GM21825 (cell line): ENCODE results near the gene NGB.

ENCODE experiments used
- ATAC-seq: cut with Tn5 transposase; IDR thresholded peaks from one replicate; pipeline ENCODE4 v1.9.1; 2021; ENCODE audit warnings: mild to moderate bottlenecking, moderate library complexity; ENCODE audit not compliant: unreplicated experiment

The NGB gene

GRCh38 chr14:77265561-77266335 lies 5.3 kb downstream of the NGB start:
- ATAC-seq = no peak

DNA sequence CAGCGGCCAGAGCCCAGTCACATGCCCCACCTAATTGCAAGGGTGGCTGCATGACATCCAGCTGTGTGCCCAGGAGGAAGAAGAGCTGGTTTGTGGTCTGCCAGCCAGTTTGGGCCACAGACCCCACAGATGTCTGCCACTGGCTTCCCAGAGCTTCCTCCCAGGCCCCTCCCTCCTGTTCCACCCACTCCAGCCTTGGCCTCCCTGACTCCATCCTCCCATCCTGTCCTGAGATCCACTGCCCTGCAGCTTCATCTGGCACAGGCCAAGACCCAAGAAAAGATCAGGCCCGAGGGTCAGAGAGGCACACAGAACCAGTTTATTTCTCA lies 5.9 kb downstream of the NGB start:
- no peak for ATAC-seq

- no peak for ATAC-seq
Measured at GRCh38 chr14:77264466-77265186, 6.4 kb downstream of the NGB start.

GRCh38 chr14:77260631-77261030 lies 10.4 kb downstream of the NGB start:
- ATAC-seq = no peak

DNA sequence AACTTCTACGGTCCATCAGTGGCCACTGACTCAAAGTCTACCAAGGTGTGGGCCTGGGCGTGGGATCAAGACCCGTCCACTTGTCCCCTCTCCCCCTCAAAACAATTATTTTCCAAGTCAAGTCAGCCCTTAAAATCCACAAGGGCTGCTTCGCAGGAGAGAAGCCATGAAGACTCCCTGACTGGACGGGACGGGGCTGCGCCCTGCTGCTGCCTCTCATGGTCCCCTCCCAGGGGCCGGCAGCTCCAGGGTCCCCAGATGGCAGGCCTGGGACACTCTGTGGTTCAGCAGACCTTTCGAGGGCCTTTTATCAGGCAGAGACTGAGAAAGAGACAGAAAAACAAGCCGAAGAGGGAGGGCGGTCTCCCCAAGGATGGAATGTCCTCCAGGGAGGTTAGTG lies 10.8 kb downstream of the NGB start:
- ATAC-seq = no peak

DNA sequence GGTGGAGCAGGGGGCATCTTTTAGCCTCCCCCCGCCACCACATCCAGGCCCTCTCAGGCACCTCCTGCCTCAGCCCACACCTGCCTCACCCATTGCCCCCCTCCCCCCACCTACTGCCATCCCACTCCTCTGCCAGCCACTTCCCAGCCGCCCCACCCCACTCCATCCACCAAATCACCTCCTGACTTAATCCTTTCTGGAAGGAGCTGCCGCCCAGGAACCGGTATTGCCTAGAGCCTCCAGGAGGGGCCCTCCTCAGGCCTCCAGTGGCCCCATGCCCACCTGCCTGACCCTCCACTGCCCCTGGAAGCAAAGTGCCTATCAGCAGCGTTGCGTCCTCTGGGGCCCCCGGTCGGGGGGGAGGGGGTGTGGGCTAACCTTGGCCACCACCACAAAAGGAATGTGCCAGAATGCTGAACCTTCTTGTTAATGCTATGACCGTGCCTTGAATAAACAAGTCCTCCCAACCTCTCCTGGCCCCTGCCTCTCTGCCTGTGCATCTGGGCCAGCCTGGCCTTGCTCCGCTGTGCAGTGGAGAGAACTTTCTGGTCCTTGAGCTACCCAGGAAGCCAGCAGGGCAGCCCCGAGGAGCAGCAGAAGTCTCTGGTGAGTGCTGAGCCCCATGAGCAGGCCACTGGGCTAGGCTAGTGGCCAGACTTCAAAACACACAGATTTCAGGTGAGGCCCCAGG lies 11.8 kb downstream of the NGB start:
- ATAC-seq = no peak

- no peak for ATAC-seq
Measured at GRCh38 chr14:77258566-77258965, 12.4 kb downstream of the NGB start.

- no peak for ATAC-seq
Measured at GRCh38 chr14:77257700-77258099, 13.3 kb downstream of the NGB start.

DNA sequence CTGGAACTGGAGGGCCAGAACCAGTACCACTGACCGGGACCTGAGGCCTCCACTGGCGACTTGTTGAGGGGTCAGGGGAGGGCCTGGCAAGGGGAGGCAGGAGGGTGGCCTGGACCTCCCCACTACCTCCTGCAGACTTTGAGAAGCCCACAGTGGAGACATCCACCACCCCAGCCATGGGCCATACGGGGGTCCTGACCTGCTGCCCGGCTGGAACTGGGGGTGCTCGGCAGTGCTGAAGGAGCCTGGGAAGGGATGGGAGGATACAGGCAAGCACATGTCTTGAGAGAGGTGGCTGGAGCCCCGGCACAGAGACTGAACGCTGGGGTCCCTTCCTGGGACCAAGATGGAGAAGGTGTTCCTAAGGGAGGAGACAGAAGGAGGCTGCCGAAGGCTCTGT lies 14.3 kb downstream of the NGB start:
- no peak for ATAC-seq

DNA sequence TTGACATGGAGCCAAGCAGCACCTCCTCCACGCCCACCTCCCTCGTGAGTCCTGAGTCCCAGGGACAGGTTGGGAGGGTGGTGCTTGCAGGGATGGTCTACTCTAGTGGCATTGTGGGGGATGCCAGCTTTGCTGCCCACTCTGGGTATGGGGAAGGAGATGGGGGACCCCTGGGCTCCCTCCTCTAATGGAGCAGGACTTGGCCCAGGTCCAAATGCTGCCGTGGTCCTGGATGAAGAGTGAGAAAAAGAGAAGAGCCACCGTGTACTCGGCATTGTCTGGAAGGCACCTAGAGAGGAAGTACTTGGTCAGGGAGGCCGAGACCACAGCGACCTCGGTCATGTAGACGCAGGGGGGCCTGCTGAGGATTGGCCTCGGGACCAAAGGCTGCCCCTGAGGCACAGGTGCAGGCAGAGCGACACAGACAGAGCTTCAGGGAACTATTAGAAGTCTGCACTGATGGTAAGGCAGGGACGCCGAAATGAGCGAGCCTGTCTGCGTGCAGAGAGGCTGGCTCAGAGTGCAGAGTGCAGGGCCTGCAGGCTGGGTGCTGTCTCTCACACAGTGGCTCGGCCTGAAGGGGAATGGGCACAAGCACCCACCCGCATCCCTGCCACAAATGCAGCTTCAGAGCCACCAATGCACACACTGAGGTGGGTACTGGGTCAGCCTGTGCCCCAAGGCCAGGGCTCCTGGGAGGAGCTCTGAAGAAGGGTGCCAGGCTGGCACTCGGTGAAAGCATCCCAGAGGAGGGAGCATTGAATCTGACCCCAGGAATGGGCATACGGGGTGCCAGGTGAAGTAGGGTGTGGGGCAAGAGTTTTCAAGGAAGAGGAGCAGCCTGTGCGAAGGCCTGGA lies 17.4 kb downstream of the NGB start:
- no peak for ATAC-seq

DNA sequence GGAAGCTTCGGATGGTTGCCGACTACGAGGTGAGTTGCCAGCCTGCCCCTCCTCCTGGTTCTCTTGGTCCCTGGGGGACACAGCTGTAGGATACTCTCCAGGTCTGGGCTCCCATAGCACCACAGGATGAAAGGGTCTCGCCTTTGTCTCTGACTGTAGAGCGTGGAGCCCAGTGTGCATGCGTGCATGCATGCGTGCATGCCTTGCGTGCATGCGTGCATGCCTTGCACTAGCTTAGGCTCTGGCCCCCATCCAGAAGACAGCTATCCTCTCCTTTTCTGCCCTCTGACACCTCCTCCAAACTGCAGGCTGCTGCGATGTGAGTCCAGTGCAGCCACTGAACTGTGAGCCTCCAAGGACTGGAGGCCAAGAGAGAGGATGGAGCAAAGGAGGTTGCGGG lies 19.1 kb downstream of the NGB start:
- ATAC-seq = no peak

DNA sequence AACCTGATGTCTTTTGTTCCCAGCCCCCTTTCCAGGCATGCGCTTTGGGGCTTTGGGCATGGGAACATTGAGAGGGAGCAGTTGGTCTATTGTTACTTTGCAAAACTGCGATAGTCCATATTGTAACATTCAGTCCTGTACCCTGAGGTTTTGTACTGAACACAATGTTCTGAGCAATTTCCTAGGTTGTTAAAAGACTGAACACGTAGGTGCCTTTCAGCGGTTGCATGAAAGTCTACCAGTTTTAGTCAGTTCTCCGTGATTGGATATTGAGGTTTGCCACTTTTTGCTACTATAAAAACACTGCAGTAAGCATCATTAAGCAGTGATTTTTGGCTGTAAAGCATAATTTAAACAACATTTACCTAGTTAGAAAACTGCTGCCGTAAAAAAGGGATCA lies 20.1 kb downstream of the NGB start:
- no peak for ATAC-seq

GRCh38 chr14:77249286-77249685 lies 21.7 kb downstream of the NGB start:
- no peak for ATAC-seq

DNA sequence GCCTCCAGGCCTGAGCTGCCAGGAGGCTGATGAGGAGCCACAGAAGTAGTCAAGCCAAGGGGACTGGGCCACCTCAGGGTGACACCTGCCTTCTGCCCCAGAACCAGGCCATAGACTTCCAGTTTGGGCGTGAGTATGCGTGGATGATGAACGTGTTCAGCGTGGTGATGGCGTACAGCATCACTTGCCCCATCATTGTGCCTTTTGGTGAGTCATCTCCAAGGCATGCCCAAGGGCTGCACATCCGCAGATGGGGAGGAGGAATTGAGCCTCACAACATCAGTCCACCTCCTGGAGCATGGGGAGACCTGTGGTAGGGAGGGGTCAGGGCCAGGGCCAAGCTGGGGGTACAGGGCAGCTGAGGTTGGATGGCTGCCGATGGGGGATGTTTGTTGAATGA lies 22.3 kb downstream of the NGB start:
- no peak for ATAC-seq

DNA sequence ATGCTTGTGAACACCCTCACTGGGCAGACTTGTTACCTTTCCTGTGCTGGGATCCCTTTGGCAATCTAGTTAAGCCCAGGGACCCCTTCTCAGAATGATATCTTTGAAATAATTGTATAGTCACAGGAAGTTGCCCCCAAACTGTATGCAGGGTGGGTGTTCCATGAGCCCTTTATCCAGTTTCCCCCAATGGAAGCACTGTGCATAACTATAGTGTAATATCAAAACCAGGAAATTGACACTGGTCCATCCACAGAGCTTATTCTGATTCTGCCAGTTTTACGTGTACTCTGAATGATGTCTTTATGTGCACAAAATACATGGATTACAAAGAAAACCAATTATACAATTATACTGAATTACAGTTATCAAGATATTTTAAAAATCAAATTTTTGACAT lies 24.2 kb downstream of the NGB start:
- ATAC-seq = no peak

GRCh38 chr14:77245820-77246219 lies 25.2 kb downstream of the NGB start:
- ATAC-seq = no peak

- no peak for ATAC-seq
Measured at GRCh38 chr14:77243853-77244252, 27.2 kb downstream of the NGB start.

DNA sequence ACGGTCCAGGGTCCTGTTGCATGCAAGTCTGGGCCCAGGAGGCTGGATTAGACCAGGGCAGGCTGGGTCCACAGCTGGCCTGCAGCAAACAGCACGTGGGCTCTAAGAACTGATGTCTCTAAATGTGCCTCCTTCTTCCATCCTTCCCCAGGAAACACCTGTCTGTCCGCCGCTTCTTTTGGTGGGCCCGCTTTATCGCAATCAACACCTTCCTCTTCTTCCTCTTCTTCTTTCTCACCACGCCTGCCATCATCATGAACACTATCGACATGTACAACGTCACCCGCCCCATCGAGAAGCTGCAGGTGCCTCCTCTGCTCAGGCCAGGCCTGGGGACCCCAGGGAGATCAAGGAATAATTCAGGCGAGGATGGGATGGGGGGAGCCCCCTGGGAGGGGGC lies 28.3 kb downstream of the NGB start:
- ATAC-seq = no peak

- no peak for ATAC-seq
Measured at GRCh38 chr14:77241955-77242354, 29.1 kb downstream of the NGB start.

DNA sequence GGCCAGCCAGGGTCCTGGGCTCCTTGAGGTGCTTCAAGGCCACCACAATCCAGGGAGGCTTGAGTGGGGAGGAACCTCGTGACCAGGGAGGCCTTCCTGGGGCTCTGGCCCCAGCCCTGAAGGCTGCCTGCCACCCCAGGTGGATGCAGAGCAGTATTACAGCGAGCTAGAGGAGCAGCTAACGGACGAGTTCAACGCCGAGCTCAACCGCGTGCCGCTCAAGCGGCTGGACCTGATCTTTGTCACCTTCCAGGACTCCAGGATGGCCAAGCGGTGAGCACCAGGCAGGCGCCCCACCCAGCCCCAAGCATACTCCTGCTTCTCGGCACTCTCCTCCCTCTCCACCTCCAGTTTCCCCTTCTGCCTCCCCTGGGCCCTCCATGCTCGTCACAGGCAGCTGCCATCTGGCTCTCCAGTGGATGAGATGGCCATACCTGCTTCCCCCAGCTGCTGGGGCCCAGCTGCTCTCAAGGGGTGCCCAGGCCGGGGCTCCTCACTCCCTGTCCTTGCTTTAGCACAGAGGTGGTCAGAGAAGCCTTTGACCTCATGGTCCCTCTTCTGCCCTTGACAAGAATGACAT lies 30.6 kb downstream of the NGB start:
- ATAC-seq = no peak

DNA sequence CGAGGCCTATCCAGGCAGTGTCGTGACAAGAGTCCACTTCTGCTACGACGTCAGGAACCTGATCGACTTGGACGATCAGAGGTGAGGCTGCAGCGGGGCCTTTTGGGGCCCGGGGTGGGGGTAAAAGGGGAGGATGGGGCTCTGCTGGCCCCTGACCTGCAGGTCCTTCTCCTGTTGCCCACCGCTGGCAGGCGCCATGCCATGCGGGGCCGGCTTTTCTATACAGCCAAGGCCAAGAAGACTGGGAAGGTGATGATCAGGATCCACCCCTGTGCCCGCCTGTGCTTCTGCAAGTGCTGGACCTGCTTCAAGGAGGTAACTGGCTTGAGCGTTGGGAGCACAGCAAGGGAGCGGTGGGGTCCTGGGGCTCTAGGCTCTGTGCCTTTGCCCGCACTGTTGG lies 31.6 kb downstream of the NGB start:
- no peak for ATAC-seq
